ENCODE results near the gene UBE2J2.

The UBE2J2 gene

GRCh38 chr1:1259119-1259488, 14.6 kb downstream of the UBE2J2 start:
- no peak overlapping the region for H3K4me3 ChIP-seq (ENCODE audit: control insufficient read depth, low read depth, low read length)
- DNase-seq (ENCODE audit: low read depth) = no peak
- TF ChIP-seq CTCF (conservative IDR thresholded peaks at IDR 0.05; ENCODE audit: control insufficient read depth, insufficient read depth, low read depth, low read length) = no peak

GRCh38 chr1:1256956-1257871, 16.4 kb downstream of the UBE2J2 start:
- no peak for DNase-seq (ENCODE audit: low read depth)
- H3K4me3 ChIP-seq (ENCODE audit: control insufficient read depth, low read depth, low read length) = no peak overlapping the region
- TF ChIP-seq CTCF (conservative IDR thresholded peaks at IDR 0.05; ENCODE audit: control insufficient read depth, insufficient read depth, low read depth, low read length) = no peak

- TF ChIP-seq CTCF (conservative IDR thresholded peaks at IDR 0.05; ENCODE audit: control insufficient read depth, insufficient read depth, low read depth, low read length) = no peak
- no peak overlapping the region for H3K4me3 ChIP-seq (ENCODE audit: control insufficient read depth, low read depth, low read length)
- DNase-seq (ENCODE audit: low read depth) = no peak
These were observed 18.0 kb downstream of the UBE2J2 start for GRCh38 chr1:1255611-1256010.

GRCh38 chr1:1255078-1255477, 18.6 kb downstream of the UBE2J2 start:
- TF ChIP-seq CTCF (conservative IDR thresholded peaks at IDR 0.05; ENCODE audit: control insufficient read depth, insufficient read depth, low read depth, low read length) = no peak
- H3K4me3 ChIP-seq (ENCODE audit: control insufficient read depth, low read depth, low read length) = no peak overlapping the region
- no peak for DNase-seq (ENCODE audit: low read depth)

- TF ChIP-seq CTCF (conservative IDR thresholded peaks at IDR 0.05; ENCODE audit: control insufficient read depth, insufficient read depth, low read depth, low read length) = no peak
- no peak overlapping the region for H3K4me3 ChIP-seq (ENCODE audit: control insufficient read depth, low read depth, low read length)
- no peak for DNase-seq (ENCODE audit: low read depth)
These were observed 19.0 kb downstream of the UBE2J2 start for GRCh38 chr1:1254667-1254998.

GRCh38 chr1:1253972-1254666, 19.5 kb downstream of the UBE2J2 start:
- no peak for TF ChIP-seq CTCF (conservative IDR thresholded peaks at IDR 0.05; ENCODE audit: control insufficient read depth, insufficient read depth, low read depth, low read length)
- DNase-seq (ENCODE audit: low read depth) = no peak
- H3K4me3 ChIP-seq (ENCODE audit: control insufficient read depth, low read depth, low read length) = no peak overlapping the region

Data from fibroblast of mammary gland (primary cell).